HG03025 (cell line): ENCODE data around the gene ABCD4.
A peak's percentile ranks its signal among the peaks of the same experiment; 100 is the strongest.

Source experiments
- ATAC-seq: cut with Tn5 transposase; IDR thresholded peaks from one replicate; pipeline ENCODE4 v1.9.1; 2021; ENCODE audit warnings: mild to moderate bottlenecking, moderate library complexity; ENCODE audit not compliant: unreplicated experiment, low FRiP score

ABCD4 gene

GRCh38 chr14:74261288-74261687 is 41.4 kb downstream of the ABCD4 start:
- no peak for ATAC-seq

GRCh38 chr14:74260525-74261233 is 42.1 kb downstream of the ABCD4 start:
- ATAC-seq = no peak

DNA sequence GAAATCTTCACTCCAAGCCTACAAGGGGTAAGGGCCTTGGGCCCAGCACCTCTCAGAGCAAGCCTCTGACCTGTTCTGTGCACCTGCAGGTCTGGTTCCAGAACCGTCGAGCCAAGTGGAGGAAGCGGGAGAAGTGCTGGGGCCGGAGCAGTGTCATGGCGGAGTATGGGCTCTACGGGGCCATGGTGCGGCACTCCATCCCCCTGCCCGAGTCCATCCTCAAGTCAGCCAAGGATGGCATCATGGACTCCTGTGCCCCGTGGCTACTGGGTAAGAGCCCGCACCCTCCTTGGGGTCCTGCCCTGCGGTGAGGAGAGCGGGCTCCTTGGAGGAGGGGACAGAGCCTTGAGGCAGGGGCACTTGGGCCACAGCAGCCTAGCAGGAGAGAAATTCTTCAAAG is 43.2 kb downstream of the ABCD4 start:
- no peak for ATAC-seq

GRCh38 chr14:74258764-74259035 is 44.0 kb downstream of the ABCD4 start:
- no peak for ATAC-seq

GRCh38 chr14:74257941-74258763 is 44.6 kb downstream of the ABCD4 start:
- no peak for ATAC-seq

GRCh38 chr14:74257078-74257940 is 45.4 kb downstream of the ABCD4 start:
- ATAC-seq = peak; percentile 46

- no peak for ATAC-seq
Measured at GRCh38 chr14:74255281-74255680, 47.5 kb downstream of the ABCD4 start.

GRCh38 chr14:74249433-74250375 is 53.0 kb downstream of the ABCD4 start:
- no peak for ATAC-seq

- no peak for ATAC-seq
Measured at GRCh38 chr14:74248017-74248416, 54.7 kb downstream of the ABCD4 start.

DNA sequence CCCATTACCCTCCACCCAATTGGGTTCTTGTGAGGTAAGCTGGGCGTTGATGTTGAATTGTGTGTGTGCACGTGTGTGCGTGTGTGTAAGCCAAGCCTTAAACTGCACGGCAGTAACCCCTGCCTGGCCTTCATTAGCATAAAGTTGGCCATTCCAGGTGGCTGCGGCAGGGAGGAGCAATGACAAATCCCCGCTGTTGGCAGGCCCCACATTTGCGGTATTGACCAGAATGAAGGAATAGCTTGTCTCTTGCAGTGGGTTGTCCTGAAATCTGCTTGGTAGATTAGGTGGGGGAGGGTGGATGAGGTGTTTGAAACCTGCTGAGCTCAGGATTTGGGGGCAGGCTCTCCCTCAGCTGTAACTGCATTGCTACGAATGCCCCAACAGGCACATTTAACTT is 56.2 kb downstream of the ABCD4 start:
- ATAC-seq = no peak

DNA sequence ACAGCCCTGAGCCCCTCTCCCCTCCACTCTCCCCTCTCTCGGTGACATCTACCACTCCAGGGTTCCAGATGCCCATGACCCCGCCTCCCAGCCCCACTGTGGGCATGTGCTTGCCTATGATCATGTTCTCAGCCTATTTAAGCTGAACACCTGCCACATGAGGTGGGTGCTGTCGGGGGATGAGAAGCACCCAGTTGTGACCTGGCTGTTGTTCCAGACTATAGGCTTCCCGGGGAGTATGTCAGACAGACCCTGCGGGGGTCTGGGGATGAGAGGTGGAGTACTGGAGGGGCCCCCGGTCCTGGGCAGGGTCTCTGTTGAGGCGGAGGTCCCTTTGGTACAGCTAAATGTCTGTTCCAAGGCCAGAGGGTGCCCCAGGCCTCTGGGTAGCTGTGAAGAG is 57.4 kb downstream of the ABCD4 start:
- no peak for ATAC-seq

GRCh38 chr14:74244115-74244514 is 58.6 kb downstream of the ABCD4 start:
- no peak for ATAC-seq

DNA sequence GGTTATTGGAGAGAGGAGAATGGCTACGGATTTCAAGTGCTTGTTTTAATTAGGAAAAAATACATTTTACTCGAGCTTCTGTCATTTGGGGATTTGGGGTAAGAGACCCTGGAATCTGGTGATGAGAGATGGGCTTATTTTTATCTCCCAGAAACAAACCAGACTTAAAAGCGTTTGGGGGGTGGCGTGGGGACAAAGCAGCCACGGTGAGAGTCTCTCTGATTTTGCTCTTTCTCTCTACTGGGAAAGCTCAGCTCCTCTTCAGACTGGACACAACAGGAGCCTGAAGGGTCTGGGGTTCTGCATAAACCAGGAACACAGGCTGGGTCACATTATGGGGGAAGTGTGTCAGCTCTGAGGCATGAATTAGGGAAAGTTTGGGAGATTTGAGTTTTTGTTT is 59.7 kb downstream of the ABCD4 start:
- no peak for ATAC-seq

DNA sequence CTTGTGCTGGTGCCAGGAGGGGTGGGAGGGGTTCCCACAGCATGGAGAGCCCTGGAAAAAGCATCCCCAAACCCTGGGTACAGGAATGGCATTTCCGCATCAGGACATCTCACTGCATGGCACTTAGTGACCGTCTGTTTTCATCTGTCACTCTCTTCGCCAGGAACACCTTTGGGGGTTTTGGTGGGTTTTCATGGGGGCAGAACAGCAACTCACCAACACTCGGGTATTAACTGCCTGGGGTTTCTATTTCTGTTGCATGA is 60.0 kb downstream of the ABCD4 start:
- no peak for ATAC-seq

DNA sequence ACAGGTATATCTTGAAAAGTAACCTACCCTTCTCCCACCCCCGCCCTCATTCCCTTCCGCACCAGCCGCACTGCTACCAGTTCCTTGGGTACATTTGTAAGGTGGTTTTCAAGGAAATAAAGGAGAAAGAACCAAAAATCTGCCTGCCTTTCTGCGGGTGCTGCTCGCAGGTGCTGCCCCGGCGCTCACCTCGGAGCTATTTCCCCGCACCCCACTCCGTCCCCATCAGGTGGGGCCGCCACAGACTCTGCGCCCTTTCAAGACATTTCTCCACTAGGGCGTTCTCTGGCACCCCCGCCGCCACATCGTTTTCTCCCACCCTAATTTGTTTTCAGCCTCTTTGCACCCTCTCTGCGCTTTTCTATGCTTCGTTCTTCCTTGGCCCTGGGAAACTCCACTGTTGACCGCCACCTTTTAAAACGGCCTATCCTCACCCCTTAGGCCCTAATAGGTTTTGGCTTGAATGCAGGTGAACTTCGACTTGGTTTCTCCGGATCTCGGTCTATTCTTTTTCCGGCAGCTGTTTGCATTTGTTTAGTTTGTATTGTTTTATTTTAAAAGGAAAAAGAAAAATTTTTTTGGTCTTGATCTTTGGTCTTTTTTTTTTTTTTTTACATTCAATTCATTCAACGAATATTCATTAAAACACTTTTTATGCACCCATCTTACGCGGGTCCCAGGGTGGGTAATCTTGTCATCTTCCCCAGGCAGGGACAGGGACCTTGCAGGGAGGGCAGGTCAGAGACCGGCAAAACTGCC is 60.5 kb downstream of the ABCD4 start:
- ATAC-seq = no peak

DNA sequence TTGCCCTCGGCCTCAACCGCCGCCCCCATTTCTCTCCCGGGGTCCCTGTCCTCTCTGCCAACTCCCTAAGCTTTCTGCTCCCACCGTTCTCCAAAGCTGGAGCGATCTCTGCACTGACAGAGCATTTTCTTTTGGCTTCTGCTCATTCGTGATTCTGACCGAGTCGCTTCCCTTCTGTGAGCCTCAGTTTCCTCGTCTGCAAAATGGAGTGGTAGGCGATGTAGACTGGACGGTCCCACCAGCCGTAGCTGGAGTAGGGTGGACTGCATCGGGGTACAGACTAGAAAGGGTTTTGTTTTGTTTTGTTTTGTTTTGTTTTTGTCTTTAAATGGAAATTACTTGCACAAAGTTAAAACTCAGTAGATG is 61.1 kb downstream of the ABCD4 start:
- ATAC-seq = no peak

DNA sequence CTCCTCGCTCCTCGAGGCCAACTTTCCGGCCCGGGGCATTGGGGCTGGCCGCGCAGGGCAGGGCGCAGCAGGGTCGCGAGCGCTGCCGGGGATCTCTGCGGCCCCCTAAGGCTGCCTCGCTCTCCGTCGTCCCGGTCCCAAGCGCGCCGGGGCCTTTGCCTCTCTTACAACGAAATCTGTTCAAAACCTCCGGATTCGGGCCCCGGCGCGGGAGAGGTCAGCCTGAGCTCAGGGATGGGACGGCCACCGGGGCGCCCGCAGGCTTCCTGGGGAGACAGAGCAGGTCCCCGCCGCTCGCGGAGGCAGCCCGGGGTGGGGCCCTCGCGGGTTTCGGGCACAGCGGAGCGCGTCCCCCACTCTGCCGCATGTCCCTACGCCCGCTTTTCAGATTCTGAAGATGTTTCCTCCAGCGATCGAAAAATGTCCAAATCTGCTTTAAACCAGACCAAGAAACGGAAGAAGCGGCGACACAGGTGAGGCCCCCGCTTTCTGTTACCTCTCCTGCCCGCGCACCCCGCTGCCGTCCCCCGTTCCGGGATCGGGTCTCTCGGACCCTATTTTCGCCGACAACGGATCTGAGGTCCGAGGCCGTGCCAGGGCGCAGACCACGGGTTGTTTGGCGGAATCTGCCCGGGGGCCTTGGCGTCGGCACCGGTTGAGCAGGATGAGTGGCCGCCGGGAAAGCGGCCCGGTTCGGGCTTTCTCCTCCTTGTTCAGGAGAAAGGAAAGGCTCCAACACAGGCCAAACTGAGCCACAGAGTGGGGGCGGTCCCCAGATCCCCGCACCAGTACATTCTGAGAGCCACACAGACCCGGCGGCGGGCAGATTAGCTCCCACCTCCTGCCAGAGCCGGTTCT is 61.7 kb downstream of the ABCD4 start:
- no peak for ATAC-seq

DNA sequence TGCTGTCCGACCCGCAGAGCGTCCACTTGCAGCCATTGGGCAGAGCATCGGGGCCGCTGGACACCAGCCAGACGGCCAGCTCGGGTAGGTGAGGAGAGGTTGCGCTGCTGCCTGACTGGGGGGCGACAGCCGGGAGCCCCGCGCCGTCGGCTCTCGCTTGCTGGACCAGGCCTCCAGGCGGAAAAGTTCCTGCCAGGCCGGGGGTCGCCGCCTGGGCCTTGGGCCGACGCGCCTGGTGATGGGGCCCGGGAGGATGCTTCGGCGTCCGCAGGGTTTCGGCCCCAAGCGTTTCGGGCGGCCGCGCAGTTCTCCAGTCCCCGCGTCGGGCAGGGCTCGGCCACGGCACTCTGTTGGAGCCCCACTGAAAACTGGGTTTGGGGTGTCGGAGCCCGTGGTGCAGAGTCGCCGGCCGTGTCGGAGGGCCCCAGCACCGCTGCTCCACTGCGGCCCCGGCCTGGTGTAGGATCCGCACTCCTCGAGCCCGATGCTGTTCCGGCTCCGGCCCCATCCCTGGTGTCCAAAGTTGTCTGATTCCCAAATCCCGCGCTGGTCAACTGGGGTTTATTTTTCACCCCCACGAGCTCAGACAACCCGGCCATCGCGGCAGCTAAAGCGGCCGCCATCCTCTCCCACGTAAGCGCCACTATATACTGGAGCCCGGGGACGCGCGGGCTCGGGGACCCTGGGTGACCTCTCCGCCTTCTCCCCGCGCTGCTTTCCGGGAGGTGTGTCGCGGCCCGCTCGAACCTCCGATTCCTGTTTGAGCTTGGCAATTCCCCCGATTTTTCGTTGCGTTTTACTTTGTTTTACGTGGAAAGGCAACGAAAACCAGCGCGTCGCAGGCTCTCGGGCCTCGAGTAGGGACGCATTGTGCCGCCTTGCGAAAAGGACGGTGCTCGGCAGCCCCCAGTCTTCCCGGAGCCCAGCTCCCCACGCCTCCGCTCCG is 62.6 kb downstream of the ABCD4 start:
- no peak for ATAC-seq
